Cardiac fibroblast (primary cell): ENCODE data around the gene MNX1.

Experiments
- DNase-seq, 2 donors: peaks; one replicate each; pipeline versions ENCODE4 v3.0.0 to v3.0.0-alpha.2; 2010; ENCODE audit warnings: low read depth in 2 of 2
- H3K4me3 ChIP-seq, 2 donors: replicated peaks in 1 of 2; 1 replicate in 1 of 2; 2 replicates in 1 of 2; pipeline ENCODE4 v1.5.1; 2011; ENCODE audit warnings: low read depth in 2 of 2, low read length in 2 of 2, mild to moderate bottlenecking in 2 of 2, moderate library complexity in 1 of 2
- TF ChIP-seq, protein P1 (sequence below): IDR thresholded peaks from one replicate; pipeline ENCODE4 v1.5.1; 2011; ENCODE audit warnings: low read depth, mild to moderate bottlenecking, low read length, inconsistent platforms

Gene MNX1

DNA sequence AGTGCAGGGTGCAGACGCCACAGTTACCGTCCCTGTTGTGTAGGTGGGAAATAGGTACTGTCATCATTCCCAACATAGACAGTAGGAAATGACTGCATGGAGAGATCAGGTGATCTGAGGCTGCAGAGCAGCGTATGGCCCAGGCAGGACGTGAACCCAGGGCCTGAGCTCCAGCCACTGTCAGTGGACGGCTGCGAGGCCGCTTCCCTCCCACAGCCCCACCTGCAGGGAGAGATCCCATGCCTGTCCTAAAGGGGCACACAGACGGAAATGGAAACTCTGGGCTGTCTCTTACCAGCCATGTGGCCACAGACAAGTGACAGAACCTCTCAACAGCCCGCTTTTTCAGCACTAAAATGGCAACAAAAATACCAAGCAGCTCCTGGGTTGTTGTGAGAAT is 44.5 kb upstream of the MNX1 start:
- TF ChIP-seq, protein P1, sequence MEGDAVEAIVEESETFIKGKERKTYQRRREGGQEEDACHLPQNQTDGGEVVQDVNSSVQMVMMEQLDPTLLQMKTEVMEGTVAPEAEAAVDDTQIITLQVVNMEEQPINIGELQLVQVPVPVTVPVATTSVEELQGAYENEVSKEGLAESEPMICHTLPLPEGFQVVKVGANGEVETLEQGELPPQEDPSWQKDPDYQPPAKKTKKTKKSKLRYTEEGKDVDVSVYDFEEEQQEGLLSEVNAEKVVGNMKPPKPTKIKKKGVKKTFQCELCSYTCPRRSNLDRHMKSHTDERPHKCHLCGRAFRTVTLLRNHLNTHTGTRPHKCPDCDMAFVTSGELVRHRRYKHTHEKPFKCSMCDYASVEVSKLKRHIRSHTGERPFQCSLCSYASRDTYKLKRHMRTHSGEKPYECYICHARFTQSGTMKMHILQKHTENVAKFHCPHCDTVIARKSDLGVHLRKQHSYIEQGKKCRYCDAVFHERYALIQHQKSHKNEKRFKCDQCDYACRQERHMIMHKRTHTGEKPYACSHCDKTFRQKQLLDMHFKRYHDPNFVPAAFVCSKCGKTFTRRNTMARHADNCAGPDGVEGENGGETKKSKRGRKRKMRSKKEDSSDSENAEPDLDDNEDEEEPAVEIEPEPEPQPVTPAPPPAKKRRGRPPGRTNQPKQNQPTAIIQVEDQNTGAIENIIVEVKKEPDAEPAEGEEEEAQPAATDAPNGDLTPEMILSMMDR, result no peak
- H3K4me3 ChIP-seq, result no peak overlapping the region
- no peak for DNase-seq

- no peak overlapping the region for H3K4me3 ChIP-seq
- TF ChIP-seq, protein P1, result no peak
- DNase-seq, result no peak
Measured at GRCh38 chr7:157053118-157053517, 42.7 kb upstream of the MNX1 start.

DNA sequence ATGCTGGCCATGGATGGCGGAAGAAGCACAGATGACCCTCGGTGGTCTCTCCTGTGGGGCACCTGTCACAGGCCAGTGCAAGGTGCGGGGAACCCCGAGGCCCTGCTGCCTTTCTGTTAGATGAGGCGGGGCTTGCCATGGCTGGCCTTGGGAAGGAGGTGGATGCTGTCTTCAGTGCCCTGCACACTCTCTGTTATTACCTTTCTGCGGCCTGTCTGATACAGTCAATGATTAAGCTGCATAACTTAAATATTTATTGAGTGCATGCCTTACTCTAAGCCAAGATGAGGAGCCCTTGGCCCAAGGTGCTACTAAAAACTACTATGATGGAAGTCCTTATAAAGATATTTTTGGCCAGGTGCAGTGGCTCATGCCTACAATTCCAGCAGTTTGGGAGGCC is 36.7 kb upstream of the MNX1 start:
- TF ChIP-seq, protein P1, result no peak
- H3K4me3 ChIP-seq, result no peak overlapping the region
- DNase-seq, result no peak

DNA sequence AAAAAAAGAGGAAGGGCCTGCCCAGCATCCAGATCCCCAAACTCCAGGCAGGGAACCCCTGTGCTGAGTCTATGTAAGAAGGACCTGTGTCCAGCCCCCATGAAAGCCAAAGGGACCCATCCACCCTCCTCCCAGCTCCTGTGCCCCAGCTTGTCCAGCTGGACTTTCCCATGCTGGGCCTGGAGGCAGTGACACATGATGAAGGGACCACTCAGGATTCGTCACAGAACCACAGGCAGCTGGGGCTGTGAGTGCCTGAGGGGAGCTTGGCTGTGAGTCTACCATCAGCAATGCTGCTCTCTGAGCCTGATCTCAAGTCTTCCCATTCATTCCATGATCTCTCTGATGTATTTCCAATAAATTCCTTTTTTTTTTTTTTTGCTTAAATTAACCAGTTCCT is 36.2 kb upstream of the MNX1 start:
- TF ChIP-seq, protein P1, result no peak
- H3K4me3 ChIP-seq, result no peak overlapping the region
- DNase-seq, result peak in 1 of 2 donors; percentile 9

DNA sequence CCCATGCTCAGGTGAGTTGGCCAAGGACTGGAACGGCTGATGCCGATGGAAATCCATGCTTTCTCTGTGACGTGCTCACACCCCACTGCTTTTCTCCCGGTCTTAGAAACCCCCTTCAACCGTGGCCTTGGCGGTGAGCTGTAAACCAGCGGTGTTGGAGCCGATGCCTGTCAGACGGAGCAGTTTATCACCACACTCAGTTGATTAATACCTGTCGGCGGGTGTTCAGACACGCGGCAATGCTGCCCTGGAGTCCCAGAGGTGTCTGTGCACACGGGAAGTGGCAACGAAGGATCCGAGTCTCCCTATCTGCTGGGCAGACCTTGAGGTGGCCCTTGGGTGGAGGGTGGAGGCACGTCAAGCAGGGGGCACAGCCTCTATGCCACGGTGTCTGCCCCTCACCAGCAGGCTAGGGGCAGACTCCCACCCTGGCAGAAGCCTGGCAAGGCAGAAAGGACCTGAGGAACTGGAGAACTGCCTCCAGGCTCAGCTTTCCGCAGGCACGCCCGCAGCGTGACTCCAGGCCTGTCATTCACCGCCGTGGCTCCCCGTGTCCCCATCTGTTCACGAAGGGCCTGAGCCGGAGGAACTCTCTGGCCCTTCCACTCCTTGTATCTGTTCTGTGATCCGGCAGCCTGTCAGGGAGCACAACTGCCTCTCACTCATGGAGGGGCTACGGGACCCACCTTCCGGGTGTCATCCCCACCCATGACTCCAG is 34.6 kb upstream of the MNX1 start:
- TF ChIP-seq, protein P1, result no peak
- no peak overlapping the region for H3K4me3 ChIP-seq
- no peak for DNase-seq

- no peak overlapping the region for H3K4me3 ChIP-seq
- TF ChIP-seq, protein P1, result no peak
- no peak for DNase-seq
Measured at GRCh38 chr7:157044147-157044687, 33.8 kb upstream of the MNX1 start.
